ENCODE data around the gene SLC22A16. TPM values are rescaled to one million over a fixed set of nuclear protein-coding genes. Genes with fewer than 3 reads are reported as not detected.

Gene SLC22A16
- total RNA-seq, 1 experiment from 2014 or later: not detected

DNA sequence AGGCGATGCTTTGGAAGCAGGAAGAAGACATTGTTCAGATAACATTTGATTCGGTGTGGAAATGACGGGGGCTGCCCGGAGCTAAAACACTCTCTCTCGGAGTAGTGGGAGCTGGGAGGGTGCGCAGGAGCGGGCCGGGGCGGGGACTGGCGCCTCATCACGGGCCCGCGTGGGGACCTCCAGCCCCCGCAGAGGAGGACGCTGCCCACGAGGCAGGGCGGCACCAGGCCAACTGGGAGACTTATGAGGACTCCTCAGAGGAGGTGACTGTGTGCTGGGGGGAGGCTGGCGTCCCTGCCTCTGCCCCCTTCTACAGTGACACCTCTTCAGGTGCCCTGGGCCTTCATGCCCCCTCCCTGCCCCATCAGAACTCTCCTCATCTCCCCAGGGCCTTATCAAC lies 76.2 kb downstream of the SLC22A16 start (continued):
- TF ChIP-seq CEBPB (IDR thresholded peaks at IDR 0.05; ENCODE audit: low read depth) (no peak), POLR2AphosphoS5 (IDR thresholded peaks at IDR 0.05; ENCODE audit: low read depth, low read length) (no peak), EZH2phosphoT487 (IDR thresholded peaks at IDR 0.05; ENCODE audit: borderline replicate concordance) (no peak), ATF3 (IDR thresholded peaks at IDR 0.05) (no peak)

GRCh38 chr6:110399219-110400071 lies 77.0 kb downstream of the SLC22A16 start:
- intact Hi-C loops (cut with micrococcal nuclease): no loop called here
- no peaks in the 10 kb centered on the region for H3K36me3 ChIP-seq (ENCODE audit: control insufficient read depth in 1 of 2, insufficient read depth in 2 of 2, low read length in 2 of 2)
- CTCF ChIA-PET: no interaction called here
- no peaks in the 10 kb centered on the region for H3K9me3 ChIP-seq (ENCODE audit: control insufficient read depth in 1 of 2, insufficient read depth in 1 of 2, low read depth in 1 of 2, low read length in 2 of 2)
- H3K27ac ChIP-seq (ENCODE audit: low read depth, low read length): no peak overlapping the region
- DNase-seq (ENCODE audit: low read depth, low spot score): no peak
- H3K9ac ChIP-seq (ENCODE audit: low read length): no peak overlapping the region
- RAD21 ChIA-PET (ENCODE audit: low non-redundant PET in 1 of 2, low total read pairs in 2 of 2, uncharacterized antibody in 2 of 2, unreplicated experiment in 2 of 2): no interaction called here
- no peak for ATAC-seq
- no peaks in the 10 kb centered on the region for H3K27me3 ChIP-seq (ENCODE audit: insufficient read depth, low read length)
- H3K79me2 ChIP-seq (ENCODE audit: insufficient read depth, low read length): no peaks in the 10 kb centered on the region
- peaks cover 7 to 12% of the 10 kb centered on the region in 2 experiments for H3K4me1 ChIP-seq (ENCODE audit: control insufficient read depth in 1 of 2, insufficient read depth in 2 of 2, low read length in 2 of 2)
- TF ChIP-seq YY1 (IDR thresholded peaks at IDR 0.05; ENCODE audit: extremely low read depth, insufficient replicate concordance, low read depth, low read length) (no peak), ATF3 (IDR thresholded peaks at IDR 0.05) (no peak), CEBPB (IDR thresholded peaks at IDR 0.05; ENCODE audit: low read depth) (no peak), EZH2 (IDR thresholded peaks at IDR 0.05) (no peak), REST (IDR thresholded peaks at IDR 0.05; ENCODE audit: low read depth) (no peak), ELF1 (IDR thresholded peaks at IDR 0.05; ENCODE audit: borderline replicate concordance, low read depth) (no peak), CBX3 (IDR thresholded peaks at IDR 0.05; ENCODE audit: low read depth) (no peak), JUND (IDR thresholded peaks at IDR 0.05) (no peak)
- TF ChIP-seq, protein P1, sequence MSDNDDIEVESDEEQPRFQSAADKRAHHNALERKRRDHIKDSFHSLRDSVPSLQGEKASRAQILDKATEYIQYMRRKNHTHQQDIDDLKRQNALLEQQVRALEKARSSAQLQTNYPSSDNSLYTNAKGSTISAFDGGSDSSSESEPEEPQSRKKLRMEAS (IDR thresholded peaks at IDR 0.05): no peak
- TF ChIP-seq, protein P2, sequence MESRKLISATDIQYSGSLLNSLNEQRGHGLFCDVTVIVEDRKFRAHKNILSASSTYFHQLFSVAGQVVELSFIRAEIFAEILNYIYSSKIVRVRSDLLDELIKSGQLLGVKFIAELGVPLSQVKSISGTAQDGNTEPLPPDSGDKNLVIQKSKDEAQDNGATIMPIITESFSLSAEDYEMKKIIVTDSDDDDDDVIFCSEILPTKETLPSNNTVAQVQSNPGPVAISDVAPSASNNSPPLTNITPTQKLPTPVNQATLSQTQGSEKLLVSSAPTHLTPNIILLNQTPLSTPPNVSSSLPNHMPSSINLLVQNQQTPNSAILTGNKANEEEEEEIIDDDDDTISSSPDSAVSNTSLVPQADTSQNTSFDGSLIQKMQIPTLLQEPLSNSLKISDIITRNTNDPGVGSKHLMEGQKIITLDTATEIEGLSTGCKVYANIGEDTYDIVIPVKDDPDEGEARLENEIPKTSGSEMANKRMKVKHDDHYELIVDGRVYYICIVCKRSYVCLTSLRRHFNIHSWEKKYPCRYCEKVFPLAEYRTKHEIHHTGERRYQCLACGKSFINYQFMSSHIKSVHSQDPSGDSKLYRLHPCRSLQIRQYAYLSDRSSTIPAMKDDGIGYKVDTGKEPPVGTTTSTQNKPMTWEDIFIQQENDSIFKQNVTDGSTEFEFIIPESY (IDR thresholded peaks at IDR 0.05; ENCODE audit: extremely low read depth, insufficient replicate concordance, low read length): no peak
- H3K9me2 ChIP-seq (ENCODE audit: insufficient read depth): no peaks in the 10 kb centered on the region
- H3K4me3 ChIP-seq (replicated peaks in 1 of 2; ENCODE audit: low read depth in 1 of 2, low read length in 2 of 2): no peak overlapping the region
- BruUV-seq (replicated peaks): no TSS peak
- peak overlapping the region; percentile 76 for H2AFZ ChIP-seq (ENCODE audit: low read depth, low read length, poor library complexity, severe bottlenecking)
- POLR2A ChIA-PET: no interaction called here
- H4K20me1 ChIP-seq (ENCODE audit: insufficient read depth): no peaks in the 10 kb centered on the region
- H3K4me2 ChIP-seq (ENCODE audit: low read length): peak overlapping the region; percentile 63

All from HCT116 (cell line).